CD4-positive, CD25-positive, alpha-beta regulatory T cell (primary cell): ENCODE results near the gene ACCSL. TPM values are rescaled to one million over a fixed set of nuclear protein-coding genes. Genes with fewer than 3 reads are reported as not detected.

Experiments
- ATAC-seq, 2 donors: fragments of 150-1000 bp; cut with Tn5 transposase; one replicate each; pipeline ENCODE4 v1.10.0; 2021; ENCODE audit warnings: low read depth in 2 of 2, moderate number of reproducible peaks in 2 of 2, moderate library complexity in 1 of 2
- DNase-seq, 3 donors: peaks; one replicate each; pipeline versions ENCODE4 v3.0.0 to v3.0.0-alpha.2; 2012 to 2022; ENCODE audit warnings: mixed read lengths in 1 of 3
- H3K27ac ChIP-seq: one replicate; pipeline ENCODE4 v1.7.0; 2013; ENCODE audit warnings: mild to moderate bottlenecking, low read length; ENCODE audit not compliant: insufficient read depth, poor library complexity, severe bottlenecking
- H3K27me3 ChIP-seq: one replicate; pipeline ENCODE4 v1.7.0; 2013; ENCODE audit warnings: low read length; ENCODE audit not compliant: control insufficient read depth, insufficient read depth
- H3K36me3 ChIP-seq: one replicate; pipeline ENCODE4 v1.7.0; 2013; ENCODE audit warnings: mild to moderate bottlenecking, low read length, moderate library complexity; ENCODE audit not compliant: control insufficient read depth, insufficient read depth
- H3K4me1 ChIP-seq: 2 replicates; pipeline ENCODE4 v1.7.0; 2013; ENCODE audit warnings: mild to moderate bottlenecking, low read length; ENCODE audit not compliant: insufficient read depth, control insufficient read depth, poor library complexity, severe bottlenecking
- H3K4me3 ChIP-seq: one replicate; pipeline ENCODE4 v1.7.0; 2013; ENCODE audit warnings: low read depth, mild to moderate bottlenecking, low read length, moderate library complexity
- H3K9me3 ChIP-seq, 2 experiments: 1 replicate in 1 of 2; 2 replicates in 1 of 2; pipeline ENCODE4 v1.7.0; 2013; ENCODE audit warnings: low read length in 2 of 2, mild to moderate bottlenecking in 1 of 2, moderate library complexity in 1 of 2; ENCODE audit not compliant: control insufficient read depth in 2 of 2
- H3K27ac Mint-ChIP-seq, 3 donors: one replicate each; pipeline ENCODE4 v1.8.0; 2020 to 2022; ENCODE audit warnings: mild to moderate bottlenecking in 3 of 3, mixed read lengths in 3 of 3, moderate library complexity in 2 of 3
- H3K27me3 Mint-ChIP-seq: one replicate; pipeline ENCODE4 v1.8.0; 2022; ENCODE audit warnings: mild to moderate bottlenecking, mixed read lengths
- H3K36me3 Mint-ChIP-seq: one replicate; pipeline ENCODE4 v1.8.0; 2020; ENCODE audit warnings: mixed read lengths
- H3K4me1 Mint-ChIP-seq, 4 donors: one replicate each; pipeline ENCODE4 v1.8.0; 2020 to 2022; ENCODE audit warnings: mixed read lengths in 4 of 4, mild to moderate bottlenecking in 1 of 4
- H3K4me3 Mint-ChIP-seq, 4 donors: one replicate each; pipeline ENCODE4 v1.8.0; 2020 to 2022; ENCODE audit warnings: mild to moderate bottlenecking in 4 of 4, mixed read lengths in 4 of 4, moderate library complexity in 3 of 4
- H3K9me3 Mint-ChIP-seq, 7 donors: one replicate each; pipeline ENCODE4 v1.8.0; 2020 to 2022; ENCODE audit warnings: mixed read lengths in 7 of 7, mild to moderate bottlenecking in 3 of 7, moderate library complexity in 2 of 7
- polyA plus RNA-seq, 4 donors: library from polyadenylated mRNA; unstranded; fragments of 300-500 nt; fragmentation: Illumina TruSeq; gene quantifications; one replicate each; pipeline ENCODE4 v1.2.3, GENCODE V29; 2021
- total RNA-seq: library from RNA; stranded (reverse); gene quantifications from one replicate; pipeline ENCODE4 v1.2.3, GENCODE V29; 2022

The ACCSL gene
- total and polyA plus RNA-seq, 5 donors from 2014 or later = not detected

GRCh38 chr11:44015624-44016007, 32.2 kb upstream of the ACCSL start:
- Histone ChIP-seq H3K4me1 (no peaks in the 10 kb centered on the region), H3K27me3 (no peaks in the 10 kb centered on the region), H3K36me3 (no peaks in the 10 kb centered on the region), H3K27ac (no peak overlapping the region), H3K9me3 (no peaks in the 10 kb centered on the region), H3K4me3 (no peak overlapping the region)
- no peaks in the 10 kb centered on the region for H3K36me3 Mint-ChIP-seq
- ATAC-seq (no peak), DNase-seq (no peak)
- H3K4me3 Mint-ChIP-seq = no peak overlapping the region
- no peaks in the 10 kb centered on the region for H3K4me1 Mint-ChIP-seq
- H3K9me3 Mint-ChIP-seq = peaks cover 0 to 1% (median 0%) of the 10 kb centered on the region in 7 donors
- H3K27me3 Mint-ChIP-seq = peaks cover 22% of the 10 kb centered on the region
- no peak overlapping the region for H3K27ac Mint-ChIP-seq

- DNase-seq = no peak
- Histone ChIP-seq H3K4me3 (no peak overlapping the region), H3K4me1 (no peaks in the 10 kb centered on the region), H3K27ac (no peak overlapping the region), H3K27me3 (no peaks in the 10 kb centered on the region), H3K36me3 (no peaks in the 10 kb centered on the region), H3K9me3 (no peaks in the 10 kb centered on the region)
- peaks cover 0 to 2% (median 0%) of the 10 kb centered on the region in 7 donors for H3K9me3 Mint-ChIP-seq
- H3K36me3 Mint-ChIP-seq = no peaks in the 10 kb centered on the region
- no peak overlapping the region for H3K4me3 Mint-ChIP-seq
- no peak for ATAC-seq
- no peaks in the 10 kb centered on the region for H3K4me1 Mint-ChIP-seq
- H3K27me3 Mint-ChIP-seq = peaks cover 27% of the 10 kb centered on the region
- H3K27ac Mint-ChIP-seq = no peak overlapping the region
Measured at GRCh38 chr11:44016131-44016530, 31.6 kb upstream of the ACCSL start.

DNA sequence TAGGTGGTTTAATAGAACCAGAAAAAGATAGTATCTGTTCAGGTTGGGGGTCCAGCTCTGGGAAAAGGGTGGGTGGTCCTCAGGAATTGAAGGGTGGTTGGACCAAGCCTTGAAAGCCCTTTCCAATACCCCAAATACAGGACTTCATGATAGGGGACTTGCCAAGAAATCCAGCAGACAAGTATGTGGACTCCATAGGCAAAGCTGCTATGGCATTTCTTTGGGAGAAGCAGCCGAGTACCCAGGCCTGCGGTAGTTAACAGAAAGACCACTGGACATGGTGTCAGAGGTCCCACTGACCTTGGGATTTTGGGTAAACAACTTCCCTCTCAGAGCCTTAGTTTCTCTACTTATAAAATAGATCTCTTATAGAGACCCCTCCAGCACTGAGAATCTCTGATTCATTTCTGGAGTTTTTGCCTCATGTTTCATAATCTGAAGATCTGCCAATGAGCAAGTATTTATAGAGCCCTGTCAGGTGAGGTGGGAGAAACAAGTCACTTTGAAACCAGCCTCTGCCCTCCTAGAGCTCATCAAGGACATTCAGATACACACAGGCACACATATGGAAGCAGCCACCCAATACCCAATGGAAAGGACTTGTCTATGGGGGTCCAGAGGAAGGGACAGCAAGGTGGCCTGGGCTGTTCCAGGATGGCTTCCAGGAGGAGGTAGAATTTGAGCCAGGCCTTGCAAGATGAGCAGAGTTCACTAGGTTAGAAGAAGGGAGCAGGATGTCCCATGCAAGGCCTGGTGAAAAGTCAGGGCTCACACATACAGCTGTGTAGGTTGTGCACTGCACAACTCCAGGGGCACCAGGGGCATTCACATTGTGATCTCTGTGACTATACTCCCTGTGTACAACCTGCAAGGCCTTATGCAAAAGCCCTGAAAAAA, 31.0 kb upstream of the ACCSL start:
- DNase-seq (no peak), ATAC-seq (no peak)
- Histone ChIP-seq H3K36me3 (no peaks in the 10 kb centered on the region), H3K4me1 (no peaks in the 10 kb centered on the region), H3K4me3 (no peak overlapping the region), H3K27ac (no peak overlapping the region), H3K27me3 (peaks cover 3% of the 10 kb centered on the region), H3K9me3 (no peaks in the 10 kb centered on the region)
- no peaks in the 10 kb centered on the region for H3K4me1 Mint-ChIP-seq
- H3K27ac Mint-ChIP-seq = no peak overlapping the region
- H3K36me3 Mint-ChIP-seq = no peaks in the 10 kb centered on the region
- H3K4me3 Mint-ChIP-seq = no peak overlapping the region
- peaks cover 0 to 4% (median under 1%) of the 10 kb centered on the region in 7 donors for H3K9me3 Mint-ChIP-seq
- peaks cover 33% of the 10 kb centered on the region for H3K27me3 Mint-ChIP-seq

- H3K27ac Mint-ChIP-seq = no peak overlapping the region
- peaks cover 0 to 5% (median 4%) of the 10 kb centered on the region in 7 donors for H3K9me3 Mint-ChIP-seq
- H3K36me3 Mint-ChIP-seq = no peaks in the 10 kb centered on the region
- H3K27ac ChIP-seq = no peak overlapping the region
- H3K4me3 ChIP-seq = no peak overlapping the region
- H3K27me3 ChIP-seq = peaks cover 3% of the 10 kb centered on the region
- H3K9me3 ChIP-seq = peaks cover 0 to 2% of the 10 kb centered on the region in 2 experiments
- no peaks in the 10 kb centered on the region for H3K36me3 ChIP-seq
- H3K27me3 Mint-ChIP-seq = peaks cover 35% of the 10 kb centered on the region
- no peak for ATAC-seq
- no peak for DNase-seq
- H3K4me3 Mint-ChIP-seq = no peak overlapping the region
- H3K4me1 Mint-ChIP-seq = no peaks in the 10 kb centered on the region
- H3K4me1 ChIP-seq = no peaks in the 10 kb centered on the region
Measured at GRCh38 chr11:44017443-44018126, 30.2 kb upstream of the ACCSL start.

GRCh38 chr11:44018127-44018521, 29.7 kb upstream of the ACCSL start:
- H3K27me3 Mint-ChIP-seq = peaks cover 36% of the 10 kb centered on the region
- Histone ChIP-seq H3K4me3 (no peak overlapping the region), H3K4me1 (no peaks in the 10 kb centered on the region), H3K9me3 (peaks cover 0 to 2% of the 10 kb centered on the region in 2 experiments), H3K27me3 (peaks cover 3% of the 10 kb centered on the region), H3K36me3 (no peaks in the 10 kb centered on the region), H3K27ac (no peak overlapping the region)
- no peak overlapping the region for H3K4me3 Mint-ChIP-seq
- H3K27ac Mint-ChIP-seq = no peak overlapping the region
- H3K4me1 Mint-ChIP-seq = no peaks in the 10 kb centered on the region
- ATAC-seq = no peak
- no peak for DNase-seq
- peaks cover 0 to 6% (median 4%) of the 10 kb centered on the region in 7 donors for H3K9me3 Mint-ChIP-seq
- no peaks in the 10 kb centered on the region for H3K36me3 Mint-ChIP-seq

DNA sequence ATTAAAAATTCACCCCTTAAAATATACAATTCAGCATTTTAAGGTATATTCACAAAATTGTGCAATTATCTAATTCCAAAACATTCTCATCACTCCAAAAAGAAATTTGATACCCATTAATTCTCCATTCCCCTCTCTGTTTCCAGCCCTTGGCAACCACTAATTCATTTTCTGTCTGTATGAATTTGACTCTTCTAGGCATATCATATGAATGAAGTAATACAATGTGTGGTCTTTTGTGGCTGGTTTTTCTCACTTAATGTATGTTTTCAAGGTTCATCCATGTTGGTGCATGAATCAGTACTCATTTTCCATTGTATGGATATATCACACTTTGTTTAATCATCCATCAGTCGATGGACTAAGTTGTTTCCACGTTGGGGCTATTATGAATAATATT, 29.0 kb upstream of the ACCSL start:
- H3K27me3 Mint-ChIP-seq = peaks cover 40% of the 10 kb centered on the region
- no peak overlapping the region for H3K4me3 ChIP-seq
- no peaks in the 10 kb centered on the region for H3K36me3 Mint-ChIP-seq
- peaks cover 3% of the 10 kb centered on the region for H3K27me3 ChIP-seq
- H3K9me3 ChIP-seq = peaks cover 0 to 2% of the 10 kb centered on the region in 2 experiments
- no peaks in the 10 kb centered on the region for H3K4me1 Mint-ChIP-seq
- H3K4me1 ChIP-seq = no peaks in the 10 kb centered on the region
- ATAC-seq (no peak), DNase-seq (no peak)
- peaks cover 0 to 7% (median 4%) of the 10 kb centered on the region in 7 donors for H3K9me3 Mint-ChIP-seq
- no peak overlapping the region for H3K4me3 Mint-ChIP-seq
- H3K36me3 ChIP-seq = no peaks in the 10 kb centered on the region
- no peak overlapping the region for H3K27ac Mint-ChIP-seq
- no peak overlapping the region for H3K27ac ChIP-seq

DNA sequence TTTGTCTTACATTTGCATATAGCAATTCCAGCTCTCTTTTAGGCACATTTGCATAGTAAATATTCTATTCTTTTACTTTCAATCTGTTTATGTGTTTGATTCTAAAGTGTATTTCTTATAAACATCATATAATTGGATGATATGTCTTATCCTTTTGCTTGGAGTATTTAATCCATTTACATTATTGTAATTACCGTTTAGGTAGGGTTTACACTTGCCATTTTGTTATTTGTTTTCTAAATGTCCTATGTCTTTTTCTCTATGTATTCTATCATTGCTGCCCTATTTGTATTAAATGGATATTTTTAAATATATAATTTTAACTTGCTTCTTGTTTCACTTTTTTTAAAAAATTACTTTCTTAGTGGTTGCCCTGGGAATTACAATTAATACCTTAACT, 22.8 kb upstream of the ACCSL start:
- no peak overlapping the region for H3K27ac ChIP-seq
- peaks cover 0 to 8% of the 10 kb centered on the region in 2 experiments for H3K9me3 ChIP-seq
- Mint-ChIP-seq H3K4me3 (no peak overlapping the region), H3K9me3 (peaks cover 0 to 19% (median 7%) of the 10 kb centered on the region in 7 donors), H3K4me1 (no peaks in the 10 kb centered on the region), H3K27me3 (peaks cover 37% of the 10 kb centered on the region), H3K36me3 (peaks cover 3% of the 10 kb centered on the region), H3K27ac (no peak overlapping the region)
- ATAC-seq (no peak), DNase-seq (no peak)
- H3K4me1 ChIP-seq = no peaks in the 10 kb centered on the region
- H3K27me3 ChIP-seq = peaks cover 5% of the 10 kb centered on the region
- no peak overlapping the region for H3K4me3 ChIP-seq
- no peaks in the 10 kb centered on the region for H3K36me3 ChIP-seq
